Nephron (organoid): Measurements from ENCODE around the gene DEFB132.

Experiments used
- H3K27ac Mint-ChIP-seq, 3 experiments: 2 replicates each; pipeline ENCODE4 v1.8.0; 2020; ENCODE audit warnings: mixed read lengths in 3 of 3, mild to moderate bottlenecking in 2 of 3, moderate library complexity in 1 of 3
- H3K27me3 Mint-ChIP-seq: 2 replicates; pipeline ENCODE4 v1.8.0; 2021; ENCODE audit warnings: low read depth, mild to moderate bottlenecking, moderate library complexity, mixed read lengths
- H3K36me3 Mint-ChIP-seq: 2 replicates; pipeline ENCODE4 v1.8.0; 2020; ENCODE audit warnings: low read depth, mixed read lengths
- H3K4me1 Mint-ChIP-seq: 2 replicates; pipeline ENCODE4 v1.8.0; 2020; ENCODE audit warnings: mixed read lengths
- H3K4me3 Mint-ChIP-seq, 3 experiments: 2 replicates each; pipeline ENCODE4 v1.8.0; 2020; ENCODE audit warnings: mild to moderate bottlenecking in 3 of 3, mixed read lengths in 3 of 3, moderate library complexity in 2 of 3
- H3K9me3 Mint-ChIP-seq: 2 replicates; pipeline ENCODE4 v1.8.0; 2020; ENCODE audit warnings: mixed read lengths
- CTCF ChIP-seq, 3 experiments: fragments of 200-600 bp; sonication (generic); IDR thresholded peaks; one replicate each; pipeline ENCODE4 v1.5.0; 2021; ENCODE audit warnings: antibody characterized with exemption in 3 of 3; ENCODE audit not compliant: unreplicated experiment in 3 of 3

Gene DEFB132

GRCh38 chr20:295804-296203 is 38.3 kb downstream of the DEFB132 start:
- Mint-ChIP-seq H3K27me3 (no peaks in the 10 kb centered on the region), H3K4me1 (peaks cover 31% of the 10 kb centered on the region), H3K36me3 (peaks cover 11% of the 10 kb centered on the region), H3K4me3 (peak overlapping the region; percentile 82 to 100 (median 86)), H3K27ac (peak overlapping the region; percentile 86 to 96 (median 94)), H3K9me3 (no peaks in the 10 kb centered on the region)
- TF ChIP-seq CTCF (IDR thresholded peaks at IDR 0.05; ENCODE audit: unreplicated experiment in 3 of 3), result no peak

- peak in 2 of 3 experiments; percentile 8 to 17 for TF ChIP-seq CTCF (IDR thresholded peaks at IDR 0.05; ENCODE audit: unreplicated experiment in 3 of 3)
- no peaks in the 10 kb centered on the region for H3K9me3 Mint-ChIP-seq
- H3K27me3 Mint-ChIP-seq, result no peaks in the 10 kb centered on the region
- peaks cover 11% of the 10 kb centered on the region for H3K36me3 Mint-ChIP-seq
- H3K4me1 Mint-ChIP-seq, result peaks cover 46% of the 10 kb centered on the region
- H3K4me3 Mint-ChIP-seq, result peak within 1 kb of the TSS; percentile 100
- peak within 1 kb of the TSS; percentile 99 to 100 (median 100) for H3K27ac Mint-ChIP-seq
These were observed 39.8 kb downstream of the DEFB132 start, which contains the start of gene ZCCHC3 for GRCh38 chr20:297098-297924. ZCCHC3 (plus strand) TSS chr20:297570; CDS start chr20:297587, 17 bp downstream.

GRCh38 chr20:297925-298775 is 40.6 kb downstream of the DEFB132 start:
- H3K4me3 Mint-ChIP-seq, result peak overlapping the region; percentile 96 to 99 (median 99)
- H3K27ac Mint-ChIP-seq, result peak overlapping the region; percentile 96 to 98 (median 97)
- peaks cover 14% of the 10 kb centered on the region for H3K36me3 Mint-ChIP-seq
- peaks cover 52% of the 10 kb centered on the region for H3K4me1 Mint-ChIP-seq
- no peaks in the 10 kb centered on the region for H3K27me3 Mint-ChIP-seq
- no peaks in the 10 kb centered on the region for H3K9me3 Mint-ChIP-seq
- TF ChIP-seq CTCF (IDR thresholded peaks at IDR 0.05; ENCODE audit: unreplicated experiment in 3 of 3), result no peak

GRCh38 chr20:298776-299391 is 41.4 kb downstream of the DEFB132 start:
- Mint-ChIP-seq H3K36me3 (peaks cover 18% of the 10 kb centered on the region), H3K27me3 (no peaks in the 10 kb centered on the region), H3K27ac (peak overlapping the region; percentile 96 to 98 (median 97)), H3K4me3 (peak overlapping the region; percentile 96 to 99 (median 99)), H3K4me1 (peaks cover 58% of the 10 kb centered on the region), H3K9me3 (no peaks in the 10 kb centered on the region)
- no peak for TF ChIP-seq CTCF (IDR thresholded peaks at IDR 0.05; ENCODE audit: unreplicated experiment in 3 of 3)

- H3K36me3 Mint-ChIP-seq, result peaks cover 20% of the 10 kb centered on the region
- H3K4me3 Mint-ChIP-seq, result peak overlapping the region; percentile 96 to 99 (median 99)
- H3K4me1 Mint-ChIP-seq, result peaks cover 60% of the 10 kb centered on the region
- TF ChIP-seq CTCF (IDR thresholded peaks at IDR 0.05; ENCODE audit: unreplicated experiment in 3 of 3), result no peak
- no peaks in the 10 kb centered on the region for H3K27me3 Mint-ChIP-seq
- H3K9me3 Mint-ChIP-seq, result no peaks in the 10 kb centered on the region
- H3K27ac Mint-ChIP-seq, result peak overlapping the region; percentile 96 to 98 (median 97)
These were observed 42.9 kb downstream of the DEFB132 start for GRCh38 chr20:300345-300990.
